Measurements from ENCODE around the gene MMP8. TPM values are rescaled to one million over a fixed set of nuclear protein-coding genes. Genes with fewer than 3 reads are reported as not detected.

The MMP8 gene
- total and polyA plus RNA-seq, 9 of the 15 experiments (the other 6 are each of a cell fraction or from before 2014, with no cell fraction given), result not detected

- TF ChIP-seq ATF6 (CRISPR knock-in tag; IDR thresholded peaks at IDR 0.05) (no peak), ZZZ3 (IDR thresholded peaks at IDR 0.05) (no peak), ZNF140 (CRISPR knock-in tag; IDR thresholded peaks at IDR 0.05) (no peak), TARDBP (IDR thresholded peaks at IDR 0.05) (no peak)
These were observed 9.9 kb upstream of the MMP8 start (continued) for GRCh38 chr11:102734650-102735049.

- FAIRE-seq (peak; percentile 91), ATAC-seq (peak; percentile 100), DNase-seq (ENCODE audit: extremely low read depth in 1 of 4, low spot score in 3 of 4) (peak; percentile 67 to 78 (median 71))
- Histone ChIP-seq H3K27me3 (ENCODE audit: control insufficient read depth in 2 of 2, insufficient read depth in 2 of 2, low read length in 2 of 2) (no peaks in the 10 kb centered on the region), H3K27ac (ENCODE audit: extremely low read depth, low read depth, low read length) (no peak overlapping the region), H3K9ac (ENCODE audit: insufficient read depth in 1 of 2, low read depth in 2 of 2, low read length in 2 of 2) (no peak overlapping the region), H3K79me2 (ENCODE audit: control insufficient read depth, insufficient read depth, low read length) (no peaks in the 10 kb centered on the region), H3K4me3 (no peak overlapping the region), H3K4me1 (replicated peaks in 1 of 2; ENCODE audit: control insufficient read depth in 2 of 2, insufficient read depth in 2 of 2, low read length in 2 of 2) (no peaks in the 10 kb centered on the region), H3K4me2 (ENCODE audit: insufficient read depth, low read length) (no peak overlapping the region), H4K20me1 (replicated peaks; ENCODE audit: control insufficient read depth, insufficient read depth, low read length) (no peaks in the 10 kb centered on the region), H3K9me3 (replicated peaks; ENCODE audit: control insufficient read depth, insufficient read depth, low read depth, low read length) (no peaks in the 10 kb centered on the region), H2AFZ (ENCODE audit: low read depth, low read length) (peak overlapping the region; percentile 59; the same call in 1 of the 2 replicates), H3K9me1 (ENCODE audit: control insufficient read depth, insufficient read depth, low read length) (no peaks in the 10 kb centered on the region), H3K36me3 (ENCODE audit: control insufficient read depth, insufficient read depth, low read length) (no peaks in the 10 kb centered on the region)
- BruUV-seq (replicated peaks), result no TSS peak
- ChIA-PET POLR2A (interaction anchor here (0.6 kb wide), 1 partner anchor 160 kb away, joined by 3 read pairs; no protein-coding TSS in a partner anchor), CTCF (ENCODE audit: low intra/inter-chr PET ratio) (interaction anchor here (0.6 to 2.7 kb wide), 3 partner anchors 44 to 321 kb away, joined by 4 to 13 read pairs (median 5); no protein-coding TSS in a partner anchor)
- in situ Hi-C loops (cut with MboI) (no loop called here), intact Hi-C loops (cut with micrococcal nuclease) (loop anchor here (1.0 to 5.0 kb wide), 3 partner anchors 208 to 869 kb away; no protein-coding TSS in a partner anchor)
- 2% methylated on average over 8 of the region's 8 CpGs for WGBS (ENCODE audit: insufficient coverage, low coverage, missing lambda C conversion rate)
- no peak for TF ChIP-seq TCF7L2 (IDR thresholded peaks at IDR 0.05; ENCODE audit: low read depth, low read length)
- TF ChIP-seq THRA (IDR thresholded peaks at IDR 0.05), result no peak
- TF ChIP-seq GATA2 (CRISPR knock-in tag; IDR thresholded peaks at IDR 0.05), result no peak
- no peak for TF ChIP-seq ZFPM2 (CRISPR knock-in tag; IDR thresholded peaks at IDR 0.05)
- no peak for TF ChIP-seq POLR2G (IDR thresholded peaks at IDR 0.05; ENCODE audit: low read depth, low read length)
- no peak for TF ChIP-seq ZFP36 (IDR thresholded peaks at IDR 0.05; ENCODE audit: low read depth, low read length, partially characterized antibody)
- TF ChIP-seq ZBTB11 (CRISPR knock-in tag; IDR thresholded peaks at IDR 0.05), result no peak
These were observed 8.6 kb upstream of the MMP8 start for GRCh38 chr11:102733232-102733875.

All from K562 (cell line).